GM23248 (cell line): ENCODE measurements around the gene SNRNP27.

Source experiments
- EZH2 ChIP-seq: fragments of 200-600 bp; sonication (generic); IDR thresholded peaks from 2 replicates; pipeline ENCODE4 v1.6.1; 2018; ENCODE audit warnings: antibody characterized with exemption, mild to moderate bottlenecking; ENCODE audit not compliant: insufficient read depth, poor library complexity, severe bottlenecking
- EZH2phosphoT487 ChIP-seq: fragments of 200-600 bp; sonication (generic); IDR thresholded peaks from 2 replicates; pipeline ENCODE4 v1.6.1; 2018; ENCODE audit warnings: antibody characterized with exemption, moderate library complexity, mild to moderate bottlenecking, low read depth; ENCODE audit not compliant: insufficient read depth

- TF ChIP-seq EZH2 (no peak), EZH2phosphoT487 (no peak)
Measured at GRCh38 chr2:69914164-69914949, 20.6 kb downstream of the SNRNP27 start.
